Fibroblast of skin of left biceps (primary cell): ENCODE results near the gene NTN5.

ENCODE experiments used
- DNase-seq, 2 experiments: peaks; one replicate each; pipeline ENCODE4 v3.0.0-alpha.2; 2013; ENCODE audit warnings: low read depth in 2 of 2

Gene NTN5

DNA sequence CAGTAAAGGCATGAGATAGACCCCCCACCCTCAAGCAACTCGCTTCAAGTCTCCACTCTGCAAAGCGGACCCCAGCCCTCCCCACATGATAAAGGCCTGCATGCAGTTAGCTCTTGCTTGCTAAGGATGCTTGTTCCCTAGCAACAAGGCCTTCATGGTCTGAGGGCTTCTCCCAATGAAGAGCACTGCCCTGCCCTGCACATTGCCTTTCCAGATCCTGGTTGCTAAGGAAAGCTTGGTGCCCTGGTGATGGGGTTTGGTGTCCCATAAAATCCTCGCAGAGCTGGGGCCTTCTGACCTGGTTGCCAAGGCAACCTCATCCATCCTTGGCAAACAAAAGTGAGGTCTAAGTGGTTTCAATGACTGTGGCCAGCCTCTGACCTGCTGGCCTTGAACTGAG, 41.6 kb downstream of the NTN5 start:
- no peak for DNase-seq

DNA sequence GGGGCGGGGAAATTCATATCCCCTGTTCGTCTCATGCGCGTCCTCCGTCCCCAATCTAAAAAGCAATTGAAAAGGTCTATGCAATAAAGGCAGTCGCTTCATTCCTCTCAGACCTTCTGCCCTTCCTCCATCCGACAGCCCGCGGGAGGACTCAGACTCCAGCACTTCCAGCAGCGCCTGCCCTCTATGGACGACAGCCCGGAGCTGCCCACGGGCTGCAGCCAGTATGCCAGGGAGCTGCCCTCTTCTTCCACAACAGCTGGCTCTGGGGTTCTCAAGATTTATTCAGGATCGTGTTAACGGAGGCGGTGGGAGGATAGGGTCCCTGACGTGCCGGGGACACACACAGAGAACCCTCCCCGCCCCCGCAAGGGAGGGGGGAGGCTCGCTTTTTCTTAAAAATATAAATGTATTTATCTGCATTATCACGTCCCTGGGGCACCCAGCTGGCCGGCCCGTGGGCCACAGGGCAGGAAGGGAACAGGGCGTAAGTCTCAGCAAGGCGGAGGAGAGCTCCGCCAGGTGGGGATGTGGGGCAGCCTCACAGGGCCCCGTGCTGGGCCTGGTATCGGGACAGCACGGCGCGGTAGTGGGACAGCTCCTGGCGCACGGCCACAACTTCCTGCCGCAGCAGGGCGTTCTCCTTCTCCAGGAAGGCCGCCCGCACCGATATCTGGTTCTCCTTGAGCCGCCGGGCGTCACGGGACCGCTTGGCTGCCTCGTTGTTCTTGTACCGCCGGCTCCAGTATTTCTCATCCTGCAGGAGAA, 42.3 kb downstream of the NTN5 start:
- DNase-seq = no peak

DNA sequence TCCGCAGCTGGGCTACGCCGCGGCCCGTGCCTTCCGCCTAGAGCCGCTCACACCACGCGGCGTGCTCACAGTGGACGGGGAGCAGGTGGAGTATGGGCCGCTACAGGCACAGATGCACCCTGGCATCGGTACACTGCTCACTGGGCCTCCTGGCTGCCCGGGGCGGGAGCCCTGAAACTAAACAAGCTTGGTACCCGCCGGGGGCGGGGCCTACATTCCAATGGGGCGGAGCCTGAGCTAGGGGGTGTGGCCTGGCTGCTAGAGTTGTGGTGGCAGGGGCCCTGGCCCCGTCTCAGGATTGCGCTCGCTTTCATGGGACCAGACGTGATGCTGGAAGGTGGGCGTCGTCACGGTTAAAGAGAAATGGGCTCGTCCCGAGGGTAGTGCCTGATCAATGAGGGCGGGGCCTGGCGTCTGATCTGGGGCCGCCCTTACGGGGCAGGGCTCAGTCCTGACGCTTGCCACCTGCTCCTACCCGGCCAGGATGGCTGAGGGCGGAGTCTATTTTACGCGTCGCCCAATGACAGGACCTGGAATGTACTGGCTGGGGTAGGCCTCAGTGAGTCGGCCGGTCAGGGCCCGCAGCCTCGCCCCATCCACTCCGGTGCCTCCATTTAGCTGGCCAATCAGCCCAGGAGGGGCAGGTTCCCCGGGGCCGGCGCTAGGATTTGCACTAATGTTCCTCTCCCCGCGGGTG, 43.1 kb downstream of the NTN5 start:
- no peak for DNase-seq

DNA sequence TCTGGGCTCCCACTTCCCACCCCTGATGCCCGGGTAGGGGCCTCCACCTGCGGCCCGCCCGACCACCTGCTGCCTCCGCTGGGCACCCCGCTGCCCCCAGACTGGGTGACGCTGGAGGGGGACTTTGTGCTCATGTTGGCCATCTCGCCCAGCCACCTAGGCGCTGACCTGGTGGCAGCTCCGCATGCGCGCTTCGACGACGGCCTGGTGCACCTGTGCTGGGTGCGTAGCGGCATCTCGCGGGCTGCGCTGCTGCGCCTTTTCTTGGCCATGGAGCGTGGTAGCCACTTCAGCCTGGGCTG, 43.6 kb downstream of the NTN5 start:
- DNase-seq = no peak

DNA sequence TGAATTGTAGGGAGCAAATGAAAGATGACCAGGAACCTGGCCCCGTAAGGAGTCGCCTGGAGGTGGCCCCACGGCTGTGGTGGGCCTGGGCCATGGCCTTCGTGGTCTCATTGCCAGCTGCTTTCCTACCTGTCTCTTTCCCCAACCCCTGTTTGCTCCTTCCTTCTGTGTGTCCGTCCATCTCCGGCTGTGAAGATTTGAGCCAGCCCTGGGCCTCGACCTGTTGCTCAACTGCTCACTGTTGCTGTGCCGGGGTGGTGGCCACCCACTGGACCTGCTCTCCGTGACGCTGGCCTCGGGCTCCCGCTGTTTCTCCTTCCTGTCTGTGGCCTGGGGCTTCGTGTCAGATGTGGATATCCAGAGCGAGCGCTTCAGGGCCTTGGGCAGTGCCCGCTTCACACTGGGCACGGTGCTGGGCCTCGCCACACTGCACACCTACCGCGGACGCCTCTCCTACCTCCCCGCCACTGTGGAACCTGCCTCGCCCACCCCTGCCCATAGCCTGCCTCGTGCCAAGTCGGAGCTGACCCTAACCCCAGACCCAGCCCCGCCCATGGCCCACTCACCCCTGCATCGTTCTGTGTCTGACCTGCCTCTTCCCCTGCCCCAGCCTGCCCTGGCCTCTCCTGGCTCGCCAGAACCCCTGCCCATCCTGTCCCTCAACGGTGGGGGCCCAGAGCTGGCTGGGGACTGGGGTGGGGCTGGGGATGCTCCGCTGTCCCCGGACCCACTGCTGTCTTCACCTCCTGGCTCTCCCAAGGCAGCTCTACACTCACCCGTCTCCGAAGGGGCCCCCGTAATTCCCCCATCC, 44.1 kb downstream of the NTN5 start:
- no peak for DNase-seq

DNA sequence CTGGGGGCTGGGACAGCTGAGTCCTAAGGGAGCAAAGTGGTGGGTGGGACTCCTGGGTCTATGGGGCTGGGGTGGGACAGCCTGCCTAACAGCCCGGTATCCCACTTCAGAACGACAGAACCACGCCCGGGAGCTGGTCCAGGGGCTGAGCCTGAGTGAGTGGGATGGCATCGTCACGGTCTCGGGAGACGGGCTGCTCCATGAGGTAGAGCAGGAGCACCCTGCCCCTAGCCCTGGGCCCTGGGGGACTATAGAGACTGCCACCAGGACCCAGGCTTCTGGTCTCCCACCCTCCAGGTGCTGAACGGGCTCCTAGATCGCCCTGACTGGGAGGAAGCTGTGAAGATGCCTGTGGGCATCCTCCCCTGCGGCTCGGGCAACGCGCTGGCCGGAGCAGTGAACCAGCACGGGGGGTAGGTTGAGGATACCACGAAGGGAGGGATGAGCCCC, 44.9 kb downstream of the NTN5 start:
- DNase-seq = no peak

DNA sequence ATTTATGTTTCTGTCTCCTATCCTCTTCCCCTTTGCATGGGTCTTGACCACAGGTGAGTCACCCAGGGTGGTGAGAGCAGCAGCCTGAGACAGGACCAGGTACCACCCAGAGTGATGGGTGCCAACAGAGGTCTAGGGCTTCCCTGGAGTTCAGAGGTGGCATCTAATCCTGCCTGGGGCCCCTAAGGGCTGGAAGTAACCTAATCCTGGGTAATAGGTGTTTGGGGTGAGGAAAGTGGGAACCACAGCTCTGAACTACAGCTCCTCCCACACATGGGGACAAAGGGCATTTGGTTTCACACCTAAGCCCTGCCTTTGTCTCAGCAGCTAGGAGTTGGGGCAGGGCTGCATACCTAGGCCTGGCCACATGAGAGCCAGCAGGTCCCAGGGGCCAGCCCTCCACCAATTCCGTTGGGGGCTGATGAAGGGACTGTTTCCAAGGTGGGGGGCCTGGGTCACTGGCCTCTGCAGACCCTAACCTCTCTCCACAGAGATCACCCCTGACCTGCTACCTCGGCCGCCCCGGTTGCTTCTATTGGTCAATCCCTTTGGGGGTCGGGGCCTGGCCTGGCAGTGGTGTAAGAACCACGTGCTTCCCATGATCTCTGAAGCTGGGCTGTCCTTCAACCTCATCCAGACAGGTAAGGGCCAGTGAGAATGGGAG, 45.5 kb downstream of the NTN5 start:
- DNase-seq = no peak

DNA sequence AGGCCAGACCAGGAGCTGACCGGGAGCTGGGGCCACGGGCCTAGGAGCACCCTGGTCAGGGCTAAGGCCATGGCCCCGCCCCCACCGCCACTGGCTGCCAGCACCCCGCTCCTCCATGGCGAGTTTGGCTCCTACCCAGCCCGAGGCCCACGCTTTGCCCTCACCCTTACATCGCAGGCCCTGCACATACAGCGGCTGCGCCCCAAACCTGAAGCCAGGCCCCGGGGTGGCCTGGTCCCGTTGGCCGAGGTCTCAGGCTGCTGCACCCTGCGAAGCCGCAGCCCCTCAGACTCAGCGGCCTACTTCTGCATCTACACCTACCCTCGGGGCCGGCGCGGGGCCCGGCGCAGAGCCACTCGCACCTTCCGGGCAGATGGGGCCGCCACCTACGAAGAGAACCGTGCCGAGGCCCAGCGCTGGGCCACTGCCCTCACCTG, 46.9 kb downstream of the NTN5 start:
- no peak for DNase-seq

DNA sequence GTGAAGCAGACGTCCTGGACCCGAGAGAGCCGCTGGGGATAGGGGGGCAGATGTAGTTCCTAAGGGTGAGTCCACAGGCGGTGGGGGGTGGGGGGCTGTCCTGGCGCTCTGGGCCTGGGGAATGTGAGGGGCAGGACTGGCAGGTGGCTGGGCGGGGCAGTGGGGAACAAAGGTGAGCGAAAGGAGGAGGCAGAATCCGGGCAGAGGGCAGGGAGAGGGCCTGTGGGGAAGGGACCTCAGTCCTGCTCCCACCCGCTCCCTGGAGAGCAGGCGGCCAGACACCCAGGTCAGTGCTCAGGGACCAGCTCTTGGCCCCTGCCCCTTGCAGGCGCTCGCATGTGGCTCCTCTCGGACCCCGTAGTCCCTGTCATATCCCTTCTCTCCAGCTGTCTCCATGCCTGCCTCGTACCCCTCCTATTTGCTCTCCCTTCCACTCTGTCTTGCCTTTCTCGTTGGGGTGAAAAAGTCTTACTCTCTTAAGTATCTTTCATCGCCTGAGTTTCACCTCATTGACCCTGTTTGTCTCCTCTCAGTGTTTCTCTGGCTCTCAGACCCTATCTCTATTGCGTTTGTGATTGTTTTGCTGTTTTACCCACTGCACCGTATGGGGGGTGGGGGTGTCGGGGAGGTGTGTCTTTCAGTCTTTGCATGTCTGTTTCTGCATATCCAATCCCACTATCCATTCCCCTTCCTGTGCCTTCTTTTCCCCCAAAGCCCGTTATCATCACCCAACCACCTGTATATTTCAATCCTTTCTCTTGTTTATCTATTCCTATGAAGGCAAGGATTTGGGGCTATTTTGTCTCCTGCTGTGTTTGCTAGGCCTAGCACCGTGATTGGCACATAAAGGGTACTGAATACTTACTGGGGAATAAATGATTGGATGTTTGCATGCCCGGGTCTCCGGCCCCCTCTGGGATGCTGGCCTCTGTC, 47.8 kb downstream of the NTN5 start:
- DNase-seq = no peak

DNA sequence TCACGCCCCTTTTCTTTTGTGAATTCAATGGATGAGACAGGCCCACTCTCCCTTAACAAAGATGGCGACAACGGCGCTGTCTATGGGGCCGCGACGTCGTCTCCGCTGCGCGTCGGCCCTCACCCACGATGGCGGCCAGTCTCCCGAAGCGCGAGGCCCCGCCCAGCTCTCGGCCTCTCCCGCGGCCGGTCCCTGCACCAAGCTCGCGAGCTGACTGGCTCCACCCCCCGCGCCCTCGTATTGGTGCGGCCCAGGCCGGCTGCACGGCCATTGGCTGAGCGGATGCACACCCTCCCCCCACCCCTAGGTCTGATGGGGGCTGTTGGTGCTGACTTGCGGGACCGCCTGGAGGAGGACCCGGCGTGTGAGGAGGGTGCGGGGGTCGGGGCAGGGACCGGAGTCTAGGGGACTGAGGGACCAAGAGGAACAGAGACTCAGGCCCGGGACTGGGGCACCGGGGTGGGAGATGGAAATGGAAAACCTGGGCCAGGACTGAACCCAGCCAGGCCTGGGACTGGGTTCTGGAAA, 48.7 kb downstream of the NTN5 start:
- peak; percentile 94 to 96 for DNase-seq

DNA sequence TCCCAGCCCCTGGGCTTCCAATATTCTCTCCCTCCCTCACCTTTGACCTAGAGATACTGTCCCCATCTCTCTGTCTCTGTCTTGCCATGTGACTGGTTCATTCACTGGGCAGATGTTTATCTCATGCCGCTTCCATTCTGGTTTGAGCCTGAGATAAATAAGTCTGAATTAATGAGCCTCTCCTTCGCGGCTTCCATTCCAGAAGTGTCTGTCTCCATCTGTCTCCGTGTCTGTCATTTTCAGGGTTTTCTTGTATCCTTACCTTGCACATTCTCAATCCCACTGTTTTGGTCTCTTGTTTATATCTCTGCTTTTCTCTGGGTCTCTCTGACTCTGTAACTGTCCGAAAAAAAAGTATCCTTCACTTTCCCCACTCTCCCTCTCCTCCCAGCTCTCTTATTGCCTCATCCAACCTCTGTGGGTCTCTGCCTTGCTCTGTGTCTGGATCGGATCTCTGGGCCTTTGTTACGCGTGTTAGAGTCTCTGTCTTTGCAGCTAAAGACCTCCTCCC, 49.2 kb downstream of the NTN5 start:
- no peak for DNase-seq

DNA sequence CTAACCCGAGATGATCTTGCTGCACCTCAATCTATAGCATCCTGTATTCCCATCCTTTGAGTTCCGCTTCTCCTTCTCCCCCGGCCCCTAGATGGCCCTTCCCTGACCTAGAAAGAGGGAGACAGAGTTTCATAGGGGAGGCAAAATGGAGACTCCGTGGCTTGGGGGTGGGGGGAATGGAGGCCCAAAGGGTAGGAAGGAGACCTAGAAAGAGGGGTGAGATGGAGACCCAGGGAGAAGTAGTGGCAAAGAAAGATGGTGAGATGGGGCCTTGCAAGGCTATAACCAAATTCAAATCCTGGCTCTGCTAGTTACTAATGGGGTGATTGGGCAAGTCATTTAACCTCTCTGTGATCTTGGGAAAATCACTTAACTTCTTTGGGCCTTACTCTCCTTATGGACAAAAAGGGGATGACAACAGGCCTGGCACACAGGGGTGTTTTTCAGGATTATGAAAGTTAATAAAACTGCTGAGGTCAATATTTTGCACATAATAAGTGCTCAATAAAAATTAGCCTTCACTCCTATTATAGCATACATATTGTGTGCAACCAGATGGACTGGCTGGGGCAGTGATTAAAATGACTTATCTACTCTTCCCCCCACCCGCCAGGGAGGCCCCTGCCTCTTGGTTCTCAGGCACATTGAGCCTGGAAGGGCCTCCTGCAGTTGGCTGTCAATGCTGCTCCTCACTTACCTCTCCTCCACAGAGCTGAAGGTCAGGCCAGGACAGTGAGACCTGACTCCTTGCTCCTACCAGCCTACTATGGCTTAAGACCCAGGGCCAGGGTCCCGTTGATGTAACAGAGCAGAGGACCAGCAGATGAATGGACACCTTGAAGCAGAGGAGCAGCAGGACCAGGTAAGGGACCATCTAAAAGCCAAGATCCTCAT, 52.9 kb downstream of the NTN5 start:
- DNase-seq = no peak

DNA sequence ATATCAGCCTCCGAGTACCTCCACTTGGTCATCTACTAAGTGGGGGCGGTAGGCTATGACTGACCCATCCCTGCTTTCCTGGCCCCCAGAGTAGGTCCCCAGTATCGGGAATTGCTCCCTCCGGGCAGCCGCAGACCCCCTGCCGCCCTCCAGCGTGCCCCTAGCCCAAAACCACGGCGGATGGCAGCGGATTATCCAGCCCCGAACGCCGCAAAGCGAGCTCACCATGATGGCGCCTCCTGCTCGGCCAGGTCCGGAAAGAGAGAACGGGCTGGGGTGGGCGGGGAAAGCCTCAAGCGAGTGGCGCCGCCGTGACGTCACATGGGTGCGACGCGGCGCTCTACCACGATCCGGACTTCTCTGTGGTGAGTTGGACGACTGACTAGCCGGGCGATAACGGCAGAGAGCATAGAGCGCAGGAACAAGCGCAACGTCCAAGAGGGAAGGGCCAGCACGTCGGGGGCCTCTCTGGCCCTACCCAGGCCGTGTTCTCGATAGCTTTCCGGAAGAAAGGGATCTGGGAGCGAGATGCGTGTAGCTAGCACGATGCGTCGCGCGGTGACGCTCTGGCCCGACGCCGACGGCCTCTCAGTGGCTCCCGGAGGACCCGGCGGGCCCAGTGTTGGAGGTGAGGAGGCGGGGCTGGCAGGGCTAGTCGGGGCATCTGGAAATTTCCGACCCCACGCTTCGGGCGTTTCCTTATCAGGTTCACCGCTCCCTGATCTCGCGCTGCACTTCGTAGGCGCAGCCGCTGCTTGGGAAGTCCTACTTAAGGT, 53.7 kb downstream of the NTN5 start, which contains the start of the genes RPL18 and SPHK2:
Gene RPL18 (minus strand): TSS at position 263 of the 776 bp plus-strand sequence. CDS start 35 bp downstream, at position 228.
Gene SPHK2 (plus strand): TSS at position 591 of the 776 bp plus-strand sequence. CDS start 1,009 bp downstream, outside the sequence.
- DNase-seq = peak; percentile 99 to 100

DNA sequence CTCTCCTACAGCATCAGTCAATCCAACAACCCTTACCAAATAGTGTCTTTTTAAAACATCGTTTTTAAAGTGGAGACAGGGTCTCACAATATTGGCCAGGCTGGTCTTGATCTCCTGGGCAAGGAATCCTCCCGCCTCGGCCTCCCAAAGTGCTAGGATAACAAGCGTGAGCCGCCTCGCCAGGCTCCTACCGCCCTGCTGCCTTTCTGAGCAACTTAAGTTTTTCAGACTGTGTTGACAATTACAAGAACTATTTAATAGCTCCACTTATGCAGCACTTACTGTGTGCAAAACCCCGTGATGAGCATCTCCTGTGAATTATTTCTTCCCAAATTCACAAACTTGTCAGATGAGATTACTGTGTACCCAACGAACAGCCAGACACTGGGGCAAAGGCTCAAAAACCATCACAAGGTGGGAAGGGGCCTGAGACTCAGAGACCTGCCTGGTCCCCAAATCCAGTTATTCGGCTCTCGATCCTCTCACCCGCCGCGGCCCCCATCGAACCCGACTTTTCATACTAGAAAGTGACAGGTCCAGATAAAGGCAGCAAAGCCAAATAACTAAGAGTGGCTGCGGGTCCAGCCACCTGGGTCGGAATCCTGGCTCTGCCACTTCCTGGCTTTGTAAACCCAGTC, 54.4 kb downstream of the NTN5 start:
- no peak for DNase-seq

DNA sequence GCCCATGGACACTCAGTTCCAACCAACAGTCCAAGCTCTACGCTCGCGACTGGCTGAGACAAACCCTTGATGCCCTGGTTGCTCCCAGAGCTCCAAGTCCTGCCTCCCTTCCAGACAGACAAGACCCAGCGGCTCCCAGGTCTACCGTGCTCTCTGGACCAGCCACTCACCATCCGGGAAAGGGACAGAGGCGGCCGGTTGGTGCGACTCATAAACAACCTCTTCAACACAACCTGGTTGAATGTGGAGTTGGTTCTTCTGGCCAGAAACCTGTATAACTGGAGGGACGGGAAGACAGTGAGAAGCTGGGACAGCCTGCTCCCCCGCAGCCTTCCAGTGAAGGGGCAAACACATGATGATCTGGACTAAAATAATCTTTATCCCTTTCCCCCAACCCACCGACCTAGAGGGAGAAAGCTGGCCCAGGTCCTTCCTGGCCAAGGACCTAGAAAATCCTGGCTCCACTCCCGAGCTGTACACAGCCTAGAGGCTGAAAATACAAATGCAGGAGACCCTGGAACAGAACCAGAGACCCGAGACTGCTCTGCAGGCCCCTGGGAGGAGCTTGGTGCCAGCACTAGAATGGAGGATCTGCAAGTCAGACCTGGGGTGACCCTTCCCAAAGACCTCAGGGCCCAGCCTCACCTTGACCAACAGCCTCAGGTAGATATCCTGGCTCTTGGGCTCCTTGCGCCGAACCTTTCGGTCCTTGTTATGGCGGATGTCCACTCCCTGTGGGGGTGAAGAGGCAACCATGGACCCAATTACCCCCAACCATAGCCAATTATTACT, 55.5 kb downstream of the NTN5 start:
- no peak for DNase-seq

DNA sequence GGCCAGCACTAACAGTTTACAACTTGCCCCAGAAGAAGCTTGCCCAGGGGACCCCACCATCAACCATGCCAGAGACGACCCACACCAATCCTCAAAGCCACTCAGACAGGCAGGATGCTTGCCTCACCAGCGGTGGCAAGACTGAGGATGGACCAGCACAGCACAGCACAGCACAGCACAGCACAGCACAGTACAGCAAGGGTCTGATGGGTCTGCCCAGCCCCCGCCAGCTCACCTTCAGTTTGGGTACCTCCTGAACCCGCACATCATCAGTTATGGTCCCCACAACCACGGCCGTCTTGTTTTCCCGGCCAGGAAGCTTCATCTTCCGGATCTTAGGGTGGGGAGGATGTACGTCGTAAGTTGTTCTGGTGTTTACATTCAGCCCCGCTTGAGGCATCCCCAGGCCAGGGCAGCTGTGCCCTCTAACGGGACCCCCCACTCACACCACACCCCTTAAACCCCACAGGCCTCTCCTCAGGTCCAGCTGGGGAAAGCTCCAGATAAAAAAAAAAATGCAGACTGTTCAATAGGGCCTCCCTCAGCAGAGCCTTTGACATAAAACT, 56.2 kb downstream of the NTN5 start:
- no peak for DNase-seq

DNA sequence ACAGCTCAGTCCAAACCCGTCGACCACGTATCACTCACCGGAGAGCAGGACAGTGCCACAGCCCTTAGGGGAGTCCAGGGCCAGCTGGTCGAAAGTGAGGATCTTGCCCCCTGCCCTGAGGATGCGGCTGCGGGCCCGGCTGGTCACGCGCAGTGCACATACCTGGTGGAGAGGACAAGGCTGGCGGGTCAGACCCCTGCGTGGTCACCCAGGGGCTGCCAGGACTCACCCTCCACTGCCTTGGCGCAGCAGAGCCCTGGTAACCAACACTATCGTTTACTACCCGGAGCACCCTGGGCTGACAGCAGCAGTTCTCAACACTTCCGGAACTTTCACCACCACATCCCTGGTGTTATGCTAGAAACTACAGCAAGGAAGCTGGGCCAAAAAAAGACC, 56.8 kb downstream of the NTN5 start:
- no peak for DNase-seq
